ENCODE data around the gene SLC11A2. TPM values are rescaled to one million over a fixed set of nuclear protein-coding genes. Genes with fewer than 3 reads are reported as not detected.
"Not testable (repeated sequence)": the region's sequence is repeated elsewhere in the genome, so short reads cannot be mapped to it uniquely, and the experiment has no call there.

The SLC11A2 gene
- total and polyA plus RNA-seq, 2 experiments from 2014 or later, result 19.4 to 48.9 TPM

DNA sequence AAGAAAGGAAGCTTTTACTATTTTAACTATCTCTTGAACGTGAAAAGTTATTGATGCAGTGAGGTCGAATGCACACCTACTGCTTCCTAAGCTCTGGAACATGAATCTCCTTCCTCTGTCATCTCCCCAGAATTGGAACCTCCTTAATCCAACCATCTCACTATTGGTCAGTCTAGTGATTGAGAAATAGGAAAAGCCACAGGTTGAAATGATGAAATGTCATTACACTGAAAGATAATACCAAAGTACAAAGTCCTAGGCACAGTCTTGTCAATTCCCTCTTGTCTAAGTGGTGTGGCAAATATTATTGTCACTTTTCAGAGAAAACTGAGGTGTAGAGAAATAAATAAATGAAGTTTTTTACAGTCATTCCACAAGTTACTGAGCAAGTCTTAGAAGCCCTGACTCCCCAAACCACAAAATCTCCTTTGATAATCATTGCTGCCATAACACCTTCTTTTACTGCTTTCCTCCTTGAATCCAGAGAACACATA, 93.3 kb downstream of the SLC11A2 start:
- Mint-ChIP-seq H3K9me3 (peaks cover 15% of the 10 kb centered on the region), H3K27me3 (ENCODE audit: insufficient read depth, low read depth, poor library complexity) (peaks cover 4% of the 10 kb centered on the region), H3K4me1 (peaks cover 24% of the 10 kb centered on the region), H3K27ac (no peak overlapping the region), H3K4me3 (no peak overlapping the region), H3K36me3 (ENCODE audit: low read depth) (peaks cover 29% of the 10 kb centered on the region)
- Histone ChIP-seq H3K4me3 (no peak overlapping the region), H3K9me2 (ENCODE audit: insufficient read depth) (no peaks in the 10 kb centered on the region), H3K4me1 (ENCODE audit: insufficient read depth) (peaks cover 41% of the 10 kb centered on the region), H3K36me3 (ENCODE audit: insufficient read depth) (peaks cover 3% of the 10 kb centered on the region; the same call in 1 of the 2 replicates), H3K4me2 (no peak overlapping the region), H2AFZ (no peak overlapping the region), H3F3A (replicated peaks; ENCODE audit: low read depth) (no peaks in the 10 kb centered on the region), H3K79me2 (replicated peaks; ENCODE audit: insufficient read depth) (peaks cover 21% of the 10 kb centered on the region), H3K27me3 (ENCODE audit: insufficient read depth) (no peaks in the 10 kb centered on the region), H3K27ac (ENCODE audit: low read depth) (peak overlapping the region; percentile 70), H4K20me1 (replicated peaks; ENCODE audit: insufficient read depth) (no peaks in the 10 kb centered on the region)
- ATAC-seq (no peak), DNase-seq (ENCODE audit: low spot score) (no peak)
- TF ChIP-seq CREB1 (CRISPR knock-in tag; IDR thresholded peaks at IDR 0.05; ENCODE audit: low read depth) (no peak), ETS1 (IDR thresholded peaks at IDR 0.05) (no peak), EZH2 (IDR thresholded peaks at IDR 0.05; ENCODE audit: low read depth, unreplicated experiment) (no peak), EZH2phosphoT487 (IDR thresholded peaks at IDR 0.05; ENCODE audit: unreplicated experiment) (no peak), ZNF462 (CRISPR knock-in tag; IDR thresholded peaks at IDR 0.05) (no peak), ZNF331 (CRISPR knock-in tag; IDR thresholded peaks at IDR 0.05; ENCODE audit: low read depth) (no peak)
- TF ChIP-seq, protein P1, sequence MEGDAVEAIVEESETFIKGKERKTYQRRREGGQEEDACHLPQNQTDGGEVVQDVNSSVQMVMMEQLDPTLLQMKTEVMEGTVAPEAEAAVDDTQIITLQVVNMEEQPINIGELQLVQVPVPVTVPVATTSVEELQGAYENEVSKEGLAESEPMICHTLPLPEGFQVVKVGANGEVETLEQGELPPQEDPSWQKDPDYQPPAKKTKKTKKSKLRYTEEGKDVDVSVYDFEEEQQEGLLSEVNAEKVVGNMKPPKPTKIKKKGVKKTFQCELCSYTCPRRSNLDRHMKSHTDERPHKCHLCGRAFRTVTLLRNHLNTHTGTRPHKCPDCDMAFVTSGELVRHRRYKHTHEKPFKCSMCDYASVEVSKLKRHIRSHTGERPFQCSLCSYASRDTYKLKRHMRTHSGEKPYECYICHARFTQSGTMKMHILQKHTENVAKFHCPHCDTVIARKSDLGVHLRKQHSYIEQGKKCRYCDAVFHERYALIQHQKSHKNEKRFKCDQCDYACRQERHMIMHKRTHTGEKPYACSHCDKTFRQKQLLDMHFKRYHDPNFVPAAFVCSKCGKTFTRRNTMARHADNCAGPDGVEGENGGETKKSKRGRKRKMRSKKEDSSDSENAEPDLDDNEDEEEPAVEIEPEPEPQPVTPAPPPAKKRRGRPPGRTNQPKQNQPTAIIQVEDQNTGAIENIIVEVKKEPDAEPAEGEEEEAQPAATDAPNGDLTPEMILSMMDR (conservative IDR thresholded peaks at IDR 0.05; ENCODE audit: low read depth in 2 of 2), result no peak
- TF ChIP-seq, protein P2, sequence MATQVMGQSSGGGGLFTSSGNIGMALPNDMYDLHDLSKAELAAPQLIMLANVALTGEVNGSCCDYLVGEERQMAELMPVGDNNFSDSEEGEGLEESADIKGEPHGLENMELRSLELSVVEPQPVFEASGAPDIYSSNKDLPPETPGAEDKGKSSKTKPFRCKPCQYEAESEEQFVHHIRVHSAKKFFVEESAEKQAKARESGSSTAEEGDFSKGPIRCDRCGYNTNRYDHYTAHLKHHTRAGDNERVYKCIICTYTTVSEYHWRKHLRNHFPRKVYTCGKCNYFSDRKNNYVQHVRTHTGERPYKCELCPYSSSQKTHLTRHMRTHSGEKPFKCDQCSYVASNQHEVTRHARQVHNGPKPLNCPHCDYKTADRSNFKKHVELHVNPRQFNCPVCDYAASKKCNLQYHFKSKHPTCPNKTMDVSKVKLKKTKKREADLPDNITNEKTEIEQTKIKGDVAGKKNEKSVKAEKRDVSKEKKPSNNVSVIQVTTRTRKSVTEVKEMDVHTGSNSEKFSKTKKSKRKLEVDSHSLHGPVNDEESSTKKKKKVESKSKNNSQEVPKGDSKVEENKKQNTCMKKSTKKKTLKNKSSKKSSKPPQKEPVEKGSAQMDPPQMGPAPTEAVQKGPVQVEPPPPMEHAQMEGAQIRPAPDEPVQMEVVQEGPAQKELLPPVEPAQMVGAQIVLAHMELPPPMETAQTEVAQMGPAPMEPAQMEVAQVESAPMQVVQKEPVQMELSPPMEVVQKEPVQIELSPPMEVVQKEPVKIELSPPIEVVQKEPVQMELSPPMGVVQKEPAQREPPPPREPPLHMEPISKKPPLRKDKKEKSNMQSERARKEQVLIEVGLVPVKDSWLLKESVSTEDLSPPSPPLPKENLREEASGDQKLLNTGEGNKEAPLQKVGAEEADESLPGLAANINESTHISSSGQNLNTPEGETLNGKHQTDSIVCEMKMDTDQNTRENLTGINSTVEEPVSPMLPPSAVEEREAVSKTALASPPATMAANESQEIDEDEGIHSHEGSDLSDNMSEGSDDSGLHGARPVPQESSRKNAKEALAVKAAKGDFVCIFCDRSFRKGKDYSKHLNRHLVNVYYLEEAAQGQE (IDR thresholded peaks at IDR 0.05; ENCODE audit: unreplicated experiment), result no peak

- Histone ChIP-seq H3K27ac (ENCODE audit: low read depth) (peak overlapping the region; percentile 53; the same call in 1 of the 2 replicates), H3K4me1 (ENCODE audit: insufficient read depth) (peaks cover 63% of the 10 kb centered on the region), H3K79me2 (replicated peaks; ENCODE audit: insufficient read depth) (peaks cover 44% of the 10 kb centered on the region)
- not testable (repeated sequence) for H3K27me3 Mint-ChIP-seq (ENCODE audit: insufficient read depth, low read depth, poor library complexity); H3K9me3 Mint-ChIP-seq; ATAC-seq; H3K4me3 Mint-ChIP-seq; H3K4me3 ChIP-seq; DNase-seq (ENCODE audit: low spot score); H2AFZ ChIP-seq; H3K27me3 ChIP-seq (ENCODE audit: insufficient read depth); H3K9me2 ChIP-seq (ENCODE audit: insufficient read depth); H4K20me1 ChIP-seq (replicated peaks; ENCODE audit: insufficient read depth); H3F3A ChIP-seq (replicated peaks; ENCODE audit: low read depth); H3K36me3 ChIP-seq (ENCODE audit: insufficient read depth); H3K4me2 ChIP-seq
- H3K27ac Mint-ChIP-seq, result peak overlapping the region; percentile 23; the same call in 1 of the 2 replicates
- peaks cover 21% of the 10 kb centered on the region for H3K36me3 Mint-ChIP-seq (ENCODE audit: low read depth)
- peaks cover 30% of the 10 kb centered on the region for H3K4me1 Mint-ChIP-seq
Measured at GRCh38 chr12:50930477-50930876, 95.7 kb downstream of the SLC11A2 start.

All from GM23338 (cell line).